Stimulated activated CD8-positive, alpha-beta memory T cell treated with anti-CD3 and anti-CD28 coated beads, Interleukin-4, amount 100 ng/mL, for 48 hours (primary cell): ENCODE data around the gene TWF2.
"Not testable (repeated sequence)": the region's sequence is repeated elsewhere in the genome, so short reads cannot be mapped to it uniquely, and the experiment has no call there.

Experiments used
- DNase-seq: peaks from one replicate; pipeline ENCODE4 v3.0.0-alpha.2; 2020

TWF2 gene

DNA sequence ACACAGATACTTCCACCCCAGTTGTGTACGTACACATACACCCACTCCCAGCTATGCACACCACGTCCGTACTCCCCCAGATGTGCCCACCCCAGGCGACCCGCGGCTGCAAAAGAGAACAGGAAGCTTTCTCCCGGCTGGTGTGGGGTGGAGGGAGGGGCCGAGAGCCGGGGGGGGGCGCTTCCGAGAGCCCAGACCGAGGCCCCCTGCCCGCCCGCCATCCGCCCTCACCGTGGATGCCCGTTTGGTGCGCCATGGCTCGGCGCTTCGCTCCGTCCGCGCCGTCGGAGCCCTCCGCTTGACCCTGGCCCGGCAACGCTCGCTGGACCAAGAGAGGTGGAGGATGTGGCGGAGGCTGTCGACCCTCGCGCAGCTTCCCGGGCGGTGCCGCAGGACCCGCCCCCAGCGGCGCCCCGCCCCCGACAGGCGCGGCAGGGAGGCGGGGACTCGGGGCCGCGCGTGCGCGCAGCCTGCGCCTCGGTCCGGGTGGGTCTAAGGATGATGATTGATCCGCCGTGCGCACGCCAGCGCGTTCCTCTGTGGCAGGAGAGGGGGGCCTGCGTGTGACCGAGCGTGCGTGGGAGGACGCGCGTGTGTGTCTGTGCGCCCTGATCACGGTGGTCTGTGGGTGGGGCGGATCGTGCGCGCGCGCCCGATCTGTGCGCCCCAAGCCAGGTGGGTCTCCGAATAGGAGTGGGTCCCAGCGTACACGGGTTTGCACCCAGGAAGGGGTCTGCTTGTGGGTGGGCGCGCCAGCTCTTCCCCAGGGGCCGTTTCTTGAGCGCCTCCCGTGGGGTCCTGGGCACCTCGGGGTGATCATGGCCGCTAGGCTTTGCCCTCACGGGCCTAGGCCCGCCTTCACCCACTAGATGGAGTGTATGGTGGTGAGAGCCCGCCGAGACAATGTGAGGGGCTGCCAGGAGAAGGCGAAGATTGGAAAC lies at the start of gene TWF2:
Gene TWF2, minus strand, starts transcription at position 398 of the 941 bp plus-strand sequence. Its CDS starts 142 bp downstream, at position 256.
- peak; percentile 91 for DNase-seq

DNA sequence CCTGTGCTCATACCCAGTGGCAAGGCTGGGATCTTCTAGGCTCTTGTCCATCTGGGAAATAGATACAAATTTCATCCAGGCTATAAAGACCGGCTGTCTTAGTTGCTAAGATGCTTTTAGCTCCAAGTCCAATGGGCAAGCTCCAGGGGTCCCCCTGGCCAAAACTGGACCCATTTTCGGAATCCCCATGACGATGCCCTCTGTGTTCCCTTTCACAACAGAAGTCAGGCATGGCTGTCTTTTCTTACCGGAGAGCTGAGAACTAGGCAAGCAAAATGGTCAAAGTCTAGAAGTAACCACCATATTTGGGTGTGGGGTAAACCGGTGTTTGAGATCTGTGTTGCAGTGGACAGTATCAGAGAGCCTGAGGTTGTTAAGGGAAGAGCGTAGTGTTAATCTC lies 49.7 kb upstream of the TWF2 start:
- DNase-seq: no peak

DNA sequence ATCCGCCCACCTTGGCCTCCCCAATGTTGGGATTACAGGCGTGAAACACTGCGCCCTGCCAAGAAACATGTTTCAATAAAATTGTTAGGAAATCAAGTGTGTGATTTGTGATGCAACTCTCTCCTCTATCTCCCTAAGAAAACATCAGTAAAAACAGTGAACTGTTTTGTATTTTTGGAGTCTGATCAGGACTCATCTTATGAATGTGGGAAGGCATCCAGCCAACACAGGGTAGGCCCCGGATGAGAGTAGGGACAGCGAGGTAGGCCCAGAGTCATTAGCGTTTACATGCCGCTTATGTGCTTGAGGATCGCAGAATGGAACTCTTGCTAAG lies 47.8 kb upstream of the TWF2 start:
- no peak for DNase-seq

DNA sequence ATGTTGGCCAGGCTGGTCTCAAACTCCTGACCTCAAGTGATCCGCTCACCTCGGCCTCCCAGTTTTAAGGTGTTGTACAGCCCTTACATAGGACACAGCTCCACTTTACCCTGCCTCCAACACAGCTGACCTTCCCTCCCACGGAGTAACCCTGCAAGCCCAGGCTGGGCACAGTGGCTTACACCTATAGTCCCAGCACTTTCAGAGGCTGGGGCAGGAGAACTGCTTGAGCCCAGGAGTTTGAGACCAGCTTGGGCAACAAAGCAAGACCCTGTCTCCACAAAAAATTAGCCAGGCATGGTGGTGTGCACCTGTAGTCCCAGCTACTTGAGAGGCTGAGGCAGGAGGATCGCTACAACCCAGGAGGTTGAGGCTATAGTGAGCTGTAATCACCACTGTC lies 45.1 kb upstream of the TWF2 start:
- not testable (repeated sequence) for DNase-seq

DNA sequence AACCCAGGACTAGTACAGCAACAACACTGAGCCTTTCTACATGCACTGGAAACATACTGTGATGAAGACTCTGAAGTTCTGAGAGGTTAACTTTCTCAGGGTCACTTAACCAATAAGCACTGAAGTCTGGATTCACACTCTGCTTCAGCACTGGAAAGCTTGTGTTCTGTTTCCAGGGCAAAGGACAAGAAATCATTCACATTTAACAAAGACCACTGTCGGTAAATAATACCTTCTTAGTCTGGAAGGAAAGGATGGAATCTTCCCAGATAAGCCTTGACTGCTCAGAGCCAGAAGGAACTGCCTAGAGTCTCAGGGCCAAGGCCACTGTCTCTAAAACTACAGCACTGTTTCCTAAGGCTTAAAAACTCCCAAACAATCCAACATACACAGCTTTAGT lies 44.3 kb upstream of the TWF2 start:
- DNase-seq: no peak

DNA sequence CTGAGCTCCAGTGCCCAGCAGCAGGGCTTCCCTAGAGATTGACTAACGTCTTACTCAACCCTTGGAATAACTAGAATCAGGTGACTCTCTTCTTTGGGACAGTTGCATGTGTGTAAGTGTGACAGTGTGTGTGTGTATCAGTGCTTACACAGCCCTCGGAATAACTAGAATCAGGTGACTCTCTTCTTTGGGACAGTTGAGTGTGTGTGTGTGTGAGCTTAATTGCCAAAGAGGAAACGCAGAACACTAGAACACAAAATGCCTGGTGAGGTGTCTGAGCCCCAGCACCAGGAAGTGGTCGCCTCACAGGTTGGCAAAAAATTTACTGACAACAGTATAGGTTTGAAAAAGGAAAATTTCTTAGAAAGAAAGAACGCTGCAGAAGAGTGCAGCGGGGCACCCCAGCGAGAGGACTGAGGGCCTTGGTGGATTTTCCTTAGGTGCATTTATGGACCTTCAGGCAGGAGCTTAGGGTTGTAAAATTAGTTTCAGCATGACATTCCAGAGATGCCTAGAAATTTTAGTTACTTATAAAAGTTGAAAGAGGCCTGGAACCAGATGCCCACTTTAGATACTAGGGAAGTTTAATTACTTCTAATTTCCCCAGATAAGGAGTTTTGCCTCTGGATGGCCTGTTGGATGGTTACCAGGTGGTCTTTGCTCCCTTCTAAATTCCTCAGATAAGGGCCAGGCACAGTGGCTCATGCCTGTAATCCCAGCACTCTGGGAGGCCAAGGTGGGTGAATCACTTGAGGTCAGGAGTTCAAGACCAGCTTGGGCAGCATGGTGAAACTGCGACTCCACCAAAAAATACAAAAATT lies 43.2 kb upstream of the TWF2 start:
- no peak for DNase-seq

DNA sequence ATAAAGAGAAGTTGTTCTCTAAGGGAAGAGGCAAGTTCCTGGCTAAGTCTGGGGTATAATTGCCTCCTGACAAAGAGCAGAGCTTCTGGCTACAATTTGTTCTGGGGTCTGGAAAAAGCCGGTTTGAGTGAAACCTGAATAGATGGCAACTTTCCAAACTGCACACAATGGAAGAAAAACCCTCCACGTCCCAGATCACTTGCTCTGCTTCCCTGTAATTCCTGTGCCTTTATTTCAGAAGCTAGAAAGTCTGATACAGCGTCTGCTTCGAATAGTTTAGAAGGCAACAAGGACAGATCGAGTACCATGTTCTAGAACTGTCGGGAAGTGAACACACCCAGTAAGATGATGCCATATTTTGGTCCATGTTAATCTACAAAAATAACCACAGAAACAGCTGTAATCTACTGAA lies 41.1 kb upstream of the TWF2 start:
- DNase-seq: no peak

DNA sequence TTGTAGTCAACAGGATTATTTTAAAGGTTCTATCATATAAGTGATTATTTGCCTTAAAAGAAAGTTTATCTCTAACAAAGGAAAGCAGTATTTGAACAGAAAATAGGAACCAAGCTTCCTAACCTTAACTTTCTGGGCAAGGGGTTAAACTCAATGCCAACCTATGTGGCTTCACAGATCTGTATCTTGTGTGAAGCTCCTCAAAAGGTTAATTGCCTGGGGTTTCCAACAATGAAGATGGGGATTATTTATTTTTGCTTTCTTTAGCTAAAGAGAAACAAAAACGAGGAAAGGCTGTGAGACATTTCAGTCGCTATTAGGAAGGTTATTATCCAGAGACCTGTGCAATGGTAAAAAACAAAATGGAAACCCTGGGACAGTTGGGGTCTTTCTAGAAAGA lies 40.6 kb upstream of the TWF2 start:
- DNase-seq: no peak

DNA sequence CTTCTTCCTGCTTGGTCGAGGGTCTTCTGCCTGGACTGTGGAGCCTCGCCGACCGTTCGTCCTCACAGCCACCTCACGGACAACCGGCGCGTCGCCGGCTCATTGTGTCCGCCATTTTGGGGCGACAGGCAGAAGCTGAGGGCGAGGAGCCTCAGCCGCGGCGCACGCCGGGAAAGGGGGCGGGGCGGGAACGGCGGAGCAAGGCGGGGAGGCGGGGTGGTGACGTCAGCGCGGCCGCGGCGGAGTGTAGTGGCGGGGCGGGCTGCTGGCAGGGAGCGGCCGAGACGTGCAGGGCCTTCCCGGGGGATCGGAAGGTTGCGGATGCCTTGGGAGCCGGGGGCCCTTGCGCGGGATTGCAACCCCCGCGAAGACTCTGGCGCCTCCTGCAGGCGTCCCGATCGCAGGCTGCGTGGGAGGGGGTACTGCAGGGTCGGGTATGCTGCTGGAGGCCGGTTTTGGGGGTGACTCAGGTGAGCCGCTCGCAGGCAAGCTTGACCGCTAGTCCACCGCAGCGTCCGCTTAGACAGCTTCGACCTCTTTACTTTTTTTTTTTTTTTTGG lies 39.6 kb upstream of the TWF2 start, which contains the start of gene WDR82:
Gene WDR82, minus strand, starts transcription at position 140 of the 560 bp plus-strand sequence. CDS start 288 bp downstream, outside the sequence.
- DNase-seq: peak; percentile 99

DNA sequence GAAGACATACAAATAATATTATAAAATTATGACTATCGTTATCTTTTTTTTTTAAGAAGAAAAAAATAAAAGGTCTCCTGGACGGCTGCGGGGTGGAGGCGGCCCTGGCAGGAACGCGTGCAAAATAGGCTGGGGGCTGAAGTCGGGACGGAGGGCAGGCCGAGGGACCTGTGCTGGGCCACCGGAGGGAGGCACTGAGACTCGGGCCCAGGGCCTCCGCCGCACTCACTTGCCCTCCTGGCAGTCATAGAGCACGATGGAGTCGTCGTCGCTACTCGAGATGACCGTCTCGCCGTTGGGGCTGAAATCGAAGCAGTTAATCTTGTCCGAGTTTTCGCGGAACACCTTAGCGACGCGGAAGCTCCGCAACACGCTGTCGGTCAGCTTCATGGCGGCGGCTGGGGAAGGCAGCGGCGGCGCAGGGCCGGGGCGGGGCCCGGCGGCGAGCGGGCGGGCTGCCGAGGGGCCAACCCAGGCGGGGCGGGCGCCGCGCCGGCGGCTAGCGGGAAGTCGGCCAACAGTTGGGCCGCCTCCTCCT lies 39.1 kb upstream of the TWF2 start:
- DNase-seq: peak; percentile 77

DNA sequence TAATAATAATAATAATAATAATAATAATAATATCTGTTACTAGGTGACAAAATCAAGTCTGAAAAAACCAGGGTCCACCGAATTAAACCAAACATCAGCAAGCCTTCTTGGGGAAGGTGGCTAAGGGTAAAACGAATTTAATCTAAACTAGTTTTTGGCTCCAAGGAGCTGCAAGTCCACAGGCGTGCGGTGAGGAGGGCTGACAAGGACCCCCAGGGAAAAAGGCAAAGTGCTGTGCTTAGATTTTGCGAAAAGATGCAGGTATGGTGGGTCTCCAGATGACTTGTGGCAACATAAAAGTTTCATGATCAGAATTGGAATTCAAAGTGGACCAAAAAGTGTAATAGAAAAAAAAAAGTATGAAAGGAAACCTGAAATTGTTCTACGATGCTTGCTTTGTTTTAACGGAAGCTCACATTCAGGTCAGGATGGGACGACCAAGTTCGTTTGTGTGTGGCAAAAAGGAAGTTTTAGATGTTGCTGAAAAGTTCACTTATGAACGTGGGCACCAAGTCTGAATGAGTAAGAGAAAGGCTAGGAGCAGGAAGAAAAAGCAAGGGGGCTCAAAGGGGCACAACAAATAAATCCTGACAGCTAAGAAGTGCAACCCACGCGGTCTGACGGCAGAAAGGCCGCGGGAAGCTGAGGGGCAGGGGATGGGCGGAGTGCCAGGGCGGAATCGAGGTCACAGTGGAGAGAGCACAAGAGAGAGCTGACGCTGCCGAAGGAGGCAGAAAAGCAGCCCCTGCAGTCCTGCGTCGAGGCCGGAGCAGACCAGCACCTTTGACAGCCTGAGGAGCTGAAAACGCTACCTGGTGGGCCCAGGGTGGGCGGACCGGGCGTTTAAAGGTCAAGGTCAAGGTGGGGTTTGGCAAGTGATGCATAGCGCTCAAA lies 38.4 kb upstream of the TWF2 start:
- peak; percentile 89 for DNase-seq

DNA sequence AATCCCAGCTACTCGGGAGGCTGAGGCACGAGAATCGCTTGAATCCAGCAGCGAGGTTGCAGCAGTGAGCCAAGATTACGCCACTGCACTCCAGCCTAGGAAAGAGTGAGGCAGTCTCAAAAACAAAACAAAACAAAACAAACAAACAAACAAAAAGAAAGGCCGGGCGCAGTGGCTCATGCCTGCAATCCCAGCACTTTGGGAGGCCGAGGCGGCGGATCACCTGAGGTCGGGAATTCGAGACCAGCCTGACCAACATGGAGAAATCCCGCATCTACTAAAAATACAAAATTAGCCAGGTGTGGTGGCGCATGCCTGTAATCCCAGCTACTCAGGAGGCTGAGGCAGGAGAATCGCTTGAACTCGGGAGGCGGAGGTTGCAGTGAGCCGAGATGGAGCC lies 35.8 kb upstream of the TWF2 start:
- DNase-seq: not testable (repeated sequence)

DNA sequence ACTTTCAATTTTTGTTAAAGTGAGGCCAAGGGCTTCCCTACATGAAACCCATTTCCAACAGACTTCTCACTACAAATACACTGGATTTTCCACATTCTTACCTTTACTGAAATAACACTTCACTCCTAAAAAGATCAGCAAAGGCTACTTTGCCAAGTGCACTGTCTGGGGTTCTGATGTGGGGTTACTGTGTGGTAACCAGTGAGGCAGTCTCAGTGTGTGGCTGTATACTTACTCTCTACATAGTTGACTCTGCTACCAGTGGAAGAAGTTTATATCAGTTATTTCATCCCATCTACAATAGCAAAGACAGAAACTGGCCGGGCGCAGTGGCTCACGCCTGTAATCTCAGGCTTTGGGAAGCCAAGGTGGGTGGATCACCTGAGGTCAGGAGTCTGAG lies 33.9 kb upstream of the TWF2 start:
- DNase-seq: no peak

DNA sequence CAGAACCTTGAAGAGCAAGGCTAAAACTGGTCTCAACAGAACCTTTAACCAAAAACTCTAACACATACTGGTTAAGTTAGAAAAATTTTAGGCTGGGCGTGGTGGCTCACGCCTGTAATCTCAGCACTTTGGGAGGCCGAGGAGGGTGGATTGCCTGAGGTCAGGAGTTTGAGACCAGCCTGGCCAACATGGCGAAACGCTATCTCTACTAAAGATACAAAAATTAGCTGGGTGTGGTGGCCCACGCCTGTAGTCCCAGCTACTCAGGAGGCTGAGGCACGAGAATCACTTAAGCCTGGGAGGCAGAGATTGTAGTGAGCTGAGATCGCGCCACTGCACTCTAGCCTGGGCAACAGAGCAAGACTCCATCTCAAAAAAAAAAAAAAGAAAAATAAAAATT lies 33.2 kb upstream of the TWF2 start:
- DNase-seq: not testable (repeated sequence)

DNA sequence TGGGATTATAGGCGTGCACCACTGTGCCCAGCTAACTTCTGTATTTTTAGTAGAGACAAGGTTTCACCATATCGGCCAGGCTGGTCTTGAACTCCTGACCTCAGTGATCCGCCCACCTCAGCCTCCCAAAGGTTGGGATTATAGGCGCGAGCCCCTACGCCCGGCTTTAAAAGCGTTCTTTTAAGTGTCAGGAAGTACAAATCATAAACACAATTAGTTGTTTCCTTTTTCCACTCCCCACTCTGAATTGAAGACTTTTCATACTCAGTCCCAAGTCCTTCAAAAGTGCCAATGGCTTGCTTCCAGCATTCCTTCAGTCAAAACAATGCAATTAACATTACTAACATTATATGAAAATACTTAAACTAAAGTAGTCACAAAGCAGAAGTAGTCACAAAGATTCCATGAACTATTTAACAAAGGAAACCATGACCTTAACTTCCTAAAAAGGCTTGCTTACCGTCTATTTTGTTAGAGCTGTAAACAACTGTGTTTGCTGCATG lies 31.3 kb upstream of the TWF2 start:
- no peak for DNase-seq

DNA sequence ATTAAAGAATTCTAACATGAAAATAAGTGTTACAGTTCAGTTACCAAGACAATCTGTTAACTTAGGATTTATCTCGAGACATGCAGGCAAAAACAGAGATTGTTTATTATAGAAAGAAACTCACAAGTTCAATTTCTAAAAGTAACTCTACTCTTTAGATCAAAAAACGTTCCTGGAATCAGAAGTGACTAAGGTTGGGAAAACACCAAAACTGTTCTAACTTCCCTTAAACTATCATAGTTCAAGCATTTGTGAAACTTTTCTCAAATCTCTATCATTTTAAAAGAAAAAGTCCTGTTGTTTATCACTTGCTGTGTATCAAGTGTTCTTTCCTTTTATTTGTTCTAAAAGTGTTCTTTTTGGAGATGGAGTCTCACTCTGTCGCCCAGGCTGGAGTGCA lies 30.8 kb upstream of the TWF2 start:
- no peak for DNase-seq

DNA sequence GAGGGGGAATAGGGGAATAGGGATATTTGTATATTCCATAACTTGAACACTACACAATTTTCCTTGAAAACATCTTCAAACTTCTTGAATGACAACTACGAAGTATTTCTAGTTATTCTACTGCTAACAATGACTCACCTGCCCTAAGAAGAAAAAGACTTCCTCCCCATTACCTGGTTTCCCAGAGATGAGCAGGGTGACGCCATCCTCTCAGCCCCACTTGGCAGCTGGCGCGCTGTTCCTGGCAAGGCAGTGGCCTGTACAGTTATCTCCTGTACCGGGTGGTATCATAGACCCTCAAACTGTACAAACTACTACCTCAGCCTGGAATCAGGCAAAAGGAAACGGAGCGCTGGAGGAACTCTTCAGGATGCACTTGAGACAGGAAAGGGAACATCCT lies 29.1 kb upstream of the TWF2 start:
- peak; percentile 69 for DNase-seq

DNA sequence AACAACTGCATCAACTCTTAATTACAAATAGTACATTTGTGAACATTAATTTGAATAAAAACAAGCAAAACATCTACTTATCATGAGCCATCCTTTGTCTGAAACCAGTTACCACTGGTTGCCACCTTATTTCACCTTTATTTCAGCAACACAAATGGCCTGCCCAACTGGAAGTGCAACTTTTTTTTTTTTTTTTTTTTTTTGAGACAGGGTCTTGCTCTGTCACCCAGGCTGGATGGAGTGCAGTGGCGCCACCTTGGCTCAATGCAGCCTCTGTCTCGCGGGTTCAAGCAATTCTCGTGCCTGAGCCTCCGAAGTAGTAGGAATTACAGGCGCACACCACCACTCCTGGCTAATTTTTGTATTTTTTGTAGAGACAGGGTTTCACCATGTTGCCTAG lies 26.4 kb upstream of the TWF2 start:
- DNase-seq: peak; percentile 24

DNA sequence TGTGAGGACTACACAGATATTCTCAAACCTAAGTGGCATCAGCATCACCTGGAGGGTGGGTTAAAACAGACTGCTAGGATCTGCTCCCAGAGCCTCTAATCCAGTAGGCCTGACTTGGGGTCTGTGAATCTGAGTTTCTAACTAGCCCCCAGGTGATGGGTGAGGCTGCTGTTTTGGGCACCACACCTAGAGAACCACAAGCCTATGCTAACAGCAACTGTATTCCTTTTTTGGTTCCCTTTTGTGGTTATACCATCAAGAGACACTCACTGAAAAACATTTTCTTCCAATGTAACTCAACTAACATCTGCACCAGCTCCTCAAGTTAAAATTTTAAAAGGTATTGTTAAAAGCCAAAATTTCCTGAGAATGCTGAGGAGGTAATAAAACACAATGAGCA lies 23.5 kb upstream of the TWF2 start:
- no peak for DNase-seq

DNA sequence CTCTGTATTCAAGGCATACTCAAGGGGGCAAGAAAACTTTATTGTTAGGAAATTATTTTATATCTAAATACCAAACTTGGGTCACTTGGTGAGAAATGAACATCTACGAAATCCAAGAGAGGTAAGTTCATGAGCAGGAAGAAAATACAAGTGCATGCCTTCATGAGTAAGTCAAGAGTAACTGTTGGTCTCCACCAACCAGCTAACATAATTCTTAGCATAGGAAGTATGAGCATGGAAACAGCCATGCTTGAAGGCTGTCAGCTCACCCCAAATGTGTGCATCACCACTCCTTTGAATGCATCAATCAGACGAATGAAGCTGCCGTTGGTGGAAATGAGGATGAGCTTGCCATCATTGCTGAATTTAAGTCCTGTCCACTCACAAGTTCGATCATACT lies 20.5 kb upstream of the TWF2 start:
- peak; percentile 18 for DNase-seq

DNA sequence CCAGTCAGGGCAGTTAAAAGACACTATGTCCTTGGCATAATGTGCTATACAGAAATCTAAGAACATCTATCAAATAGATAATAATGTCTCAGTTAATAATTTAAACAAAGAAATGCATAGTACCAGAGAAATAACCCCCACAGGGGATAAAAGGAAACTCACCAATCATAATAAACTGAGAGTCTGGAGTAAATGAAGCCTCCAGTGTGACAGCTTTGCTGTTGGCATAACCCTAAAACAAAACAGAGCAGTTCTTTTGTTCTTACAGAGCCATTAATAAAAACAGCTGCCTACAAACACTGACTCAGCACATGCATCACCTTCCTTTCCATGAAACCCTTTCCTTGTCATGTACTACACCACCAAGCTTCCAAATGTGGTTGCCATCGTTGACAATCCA lies 20.1 kb upstream of the TWF2 start:
- DNase-seq: peak; percentile 12

DNA sequence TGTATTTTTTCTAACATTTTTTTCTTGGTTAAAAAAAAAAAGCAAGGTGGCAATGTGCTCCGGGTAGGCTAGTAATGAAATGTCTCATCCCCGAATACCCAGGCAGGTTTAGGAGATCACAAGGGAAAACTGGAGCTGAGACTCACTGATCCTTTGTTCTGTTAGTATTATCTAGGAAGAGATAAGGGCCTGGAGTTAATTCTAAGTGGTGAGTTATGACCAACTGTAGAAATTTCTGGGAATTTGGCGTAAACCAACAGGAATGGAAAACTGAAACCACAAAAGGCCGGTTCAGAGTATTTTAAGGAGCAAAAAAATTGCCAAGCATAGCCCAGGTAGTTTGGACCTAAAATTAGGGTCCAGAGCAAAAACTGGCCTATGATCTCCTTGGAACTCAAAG lies 19.0 kb upstream of the TWF2 start:
- DNase-seq: no peak
